Epithelial cell of proximal tubule (primary cell): ENCODE results near the gene CHL1. TPM values are rescaled to one million over a fixed set of nuclear protein-coding genes. Genes with fewer than 3 reads are reported as not detected.

Experiments
- DNase-seq: peaks from one replicate; pipeline ENCODE4 v3.0.0-alpha.2; 2011; ENCODE audit warnings: low read depth
- H3K4me3 ChIP-seq: 2 replicates; pipeline ENCODE4 v1.5.1; 2011; ENCODE audit warnings: low read depth, mild to moderate bottlenecking, low read length
- total RNA-seq: library from RNA; depleted of rRNA; stranded (reverse); fragments of >200 nt; gene quantifications from 2 replicates; pipeline ENCODE4 v1.2.3, GENCODE V29; 2015
- TF ChIP-seq, protein P1 (sequence below): conservative IDR thresholded peaks from 2 replicates; pipeline ENCODE4 v1.5.1; 2012; ENCODE audit warnings: low read depth, mild to moderate bottlenecking, low read length

Gene CHL1
- total RNA-seq, 1 donor from 2014 or later: 0.17 TPM

GRCh38 chr3:260898-261297 is 64.3 kb downstream of the CHL1 start:
- H3K4me3 ChIP-seq: no peak overlapping the region
- TF ChIP-seq, protein P1, sequence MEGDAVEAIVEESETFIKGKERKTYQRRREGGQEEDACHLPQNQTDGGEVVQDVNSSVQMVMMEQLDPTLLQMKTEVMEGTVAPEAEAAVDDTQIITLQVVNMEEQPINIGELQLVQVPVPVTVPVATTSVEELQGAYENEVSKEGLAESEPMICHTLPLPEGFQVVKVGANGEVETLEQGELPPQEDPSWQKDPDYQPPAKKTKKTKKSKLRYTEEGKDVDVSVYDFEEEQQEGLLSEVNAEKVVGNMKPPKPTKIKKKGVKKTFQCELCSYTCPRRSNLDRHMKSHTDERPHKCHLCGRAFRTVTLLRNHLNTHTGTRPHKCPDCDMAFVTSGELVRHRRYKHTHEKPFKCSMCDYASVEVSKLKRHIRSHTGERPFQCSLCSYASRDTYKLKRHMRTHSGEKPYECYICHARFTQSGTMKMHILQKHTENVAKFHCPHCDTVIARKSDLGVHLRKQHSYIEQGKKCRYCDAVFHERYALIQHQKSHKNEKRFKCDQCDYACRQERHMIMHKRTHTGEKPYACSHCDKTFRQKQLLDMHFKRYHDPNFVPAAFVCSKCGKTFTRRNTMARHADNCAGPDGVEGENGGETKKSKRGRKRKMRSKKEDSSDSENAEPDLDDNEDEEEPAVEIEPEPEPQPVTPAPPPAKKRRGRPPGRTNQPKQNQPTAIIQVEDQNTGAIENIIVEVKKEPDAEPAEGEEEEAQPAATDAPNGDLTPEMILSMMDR: no peak
- no peak for DNase-seq

- TF ChIP-seq, protein P1: no peak
- H3K4me3 ChIP-seq: no peak overlapping the region
- no peak for DNase-seq
Measured at GRCh38 chr3:263393-263792, 66.8 kb downstream of the CHL1 start.

- H3K4me3 ChIP-seq: no peak overlapping the region
- peak; percentile 98 for DNase-seq
- TF ChIP-seq, protein P1: no peak
Measured at GRCh38 chr3:264394-265156, 68.0 kb downstream of the CHL1 start.

DNA sequence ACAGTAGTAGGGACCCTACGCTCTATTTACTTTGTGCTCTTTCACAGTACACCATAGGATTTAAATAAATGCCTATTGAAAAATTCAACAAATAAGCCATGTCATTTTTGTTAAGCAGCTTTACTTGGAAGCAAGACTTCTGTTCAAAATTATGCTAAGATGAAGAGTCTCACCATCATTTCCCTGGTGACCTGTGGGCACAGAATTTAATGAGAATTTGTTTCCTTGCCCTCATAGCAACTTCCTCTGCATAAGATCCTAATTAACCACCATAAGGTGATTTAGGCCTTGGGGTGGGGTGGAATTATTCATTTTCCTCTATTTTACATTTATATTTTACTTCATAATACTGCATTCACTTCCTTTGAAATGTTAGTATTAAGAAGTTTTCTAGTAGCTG is 70.5 kb downstream of the CHL1 start:
- TF ChIP-seq, protein P1: no peak
- no peak overlapping the region for H3K4me3 ChIP-seq
- DNase-seq: no peak

DNA sequence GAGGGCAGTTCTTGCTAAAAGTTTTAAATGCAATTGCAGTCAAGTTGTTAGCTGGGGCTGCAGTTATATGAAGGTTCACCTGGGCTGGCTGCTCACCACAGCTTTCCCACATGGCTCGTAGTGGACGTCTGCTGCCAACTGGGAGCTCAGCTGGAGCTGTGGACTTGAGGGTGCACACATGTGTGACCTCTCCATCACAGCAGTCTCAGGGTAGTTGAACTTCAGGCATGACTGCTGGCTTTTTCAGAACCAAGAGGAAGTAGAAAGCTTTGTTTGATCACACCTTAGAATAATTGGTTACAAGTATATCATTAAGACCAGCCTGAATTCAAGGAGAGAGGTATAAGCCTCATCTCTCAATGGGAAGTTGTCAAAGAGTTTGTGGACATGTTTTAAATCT is 74.1 kb downstream of the CHL1 start:
- TF ChIP-seq, protein P1: no peak
- no peak for DNase-seq
- no peak overlapping the region for H3K4me3 ChIP-seq

- no peak overlapping the region for H3K4me3 ChIP-seq
- TF ChIP-seq, protein P1: no peak
- no peak for DNase-seq
Measured at GRCh38 chr3:274927-275326, 78.4 kb downstream of the CHL1 start.

DNA sequence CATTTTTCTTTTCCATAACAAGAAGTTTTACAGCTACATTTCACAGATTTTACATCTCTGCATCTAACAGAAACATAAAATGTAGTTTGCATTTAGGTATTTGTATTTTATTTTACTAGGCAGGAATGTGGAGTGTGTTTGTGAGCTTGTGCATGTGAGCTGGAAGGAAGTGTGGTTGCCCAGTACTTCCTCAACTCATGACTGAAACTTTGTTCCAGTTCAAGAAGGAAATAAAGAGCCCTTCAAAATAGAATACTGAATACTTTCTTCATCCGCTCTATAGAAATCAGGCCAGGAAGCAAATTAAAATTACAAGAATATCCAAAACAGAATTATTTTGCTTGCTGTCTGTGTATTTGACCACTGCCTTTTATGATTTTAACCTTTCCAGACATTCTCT is 81.3 kb downstream of the CHL1 start:
- H3K4me3 ChIP-seq: no peak overlapping the region
- TF ChIP-seq, protein P1: no peak
- no peak for DNase-seq
